GM12892 (cell line): ENCODE results near the gene GALNS.

Source experiments
- POLR2A ChIP-seq: IDR thresholded peaks from 2 replicates; pipeline ENCODE4 v1.6.1; 2011; ENCODE audit warnings: low read depth, low read length, control low read depth
- POLR2AphosphoS5 ChIP-seq: IDR thresholded peaks from 2 replicates; pipeline ENCODE4 v1.6.1; 2011; ENCODE audit warnings: low read depth, low read length, control low read depth
- TAF1 ChIP-seq: IDR thresholded peaks from 2 replicates; pipeline ENCODE4 v1.6.1; 2011; ENCODE audit warnings: low read depth, mild to moderate bottlenecking, control low read depth, low read length, borderline replicate concordance

- TF ChIP-seq POLR2A = no peak
- TF ChIP-seq POLR2AphosphoS5 = no peak
- no peak for TF ChIP-seq TAF1
These were observed 35.3 kb upstream of the GALNS start for GRCh38 chr16:88892065-88892464.
